BE2C (cell line): Measurements from ENCODE around the gene EPHA8.
A peak's percentile ranks its signal among the peaks of the same experiment; 100 is the strongest.

Experiments used
- DNase-seq: peaks from one replicate; pipeline ENCODE4 v3.0.0-alpha.2; 2020
- H3K27me3 ChIP-seq: fragments of 250-450 bp; sonication (Bioruptor Pico); 2 replicates; pipeline ENCODE4 v1.5.1; 2020; ENCODE audit warnings: mild to moderate bottlenecking
- H3K36me3 ChIP-seq: fragments of 250-450 bp; sonication (Bioruptor Pico); 2 replicates; pipeline ENCODE4 v1.5.1; 2020; ENCODE audit warnings: mild to moderate bottlenecking
- H3K4me1 ChIP-seq: fragments of 250-450 bp; sonication (Bioruptor Pico); 2 replicates; pipeline ENCODE4 v1.5.1; 2020
- H3K4me3 ChIP-seq: 2 replicates; pipeline ENCODE4 v1.5.1; 2011; ENCODE audit warnings: low read depth, low read length
- H3K9me3 ChIP-seq: fragments of 250-450 bp; sonication (Bioruptor Pico); 2 replicates; pipeline ENCODE4 v1.5.1; 2020
- CTCF ChIP-seq: IDR thresholded peaks from 2 replicates; pipeline ENCODE4 v1.5.1; 2012; ENCODE audit warnings: mild to moderate bottlenecking, low read depth, low read length

Gene EPHA8

GRCh38 chr1:22636927-22637326 lies 73.6 kb downstream of the EPHA8 start:
- no peak for TF ChIP-seq CTCF

GRCh38 chr1:22637907-22638445 lies 74.7 kb downstream of the EPHA8 start:
- Histone ChIP-seq H3K4me1 (no peaks in the 10 kb centered on the region), H3K9me3 (no peaks in the 10 kb centered on the region), H3K36me3 (no peaks in the 10 kb centered on the region), H3K4me3 (no peak overlapping the region), H3K27me3 (no peaks in the 10 kb centered on the region)
- no peak for DNase-seq
- no peak for TF ChIP-seq CTCF

More at GRCh38 chr1:22636927-22637326, 73.6 kb downstream of the EPHA8 start:
- DNase-seq = no peak
- H3K9me3 ChIP-seq = no peaks in the 10 kb centered on the region
- H3K4me3 ChIP-seq = no peak overlapping the region
- H3K4me1 ChIP-seq = no peaks in the 10 kb centered on the region
- no peaks in the 10 kb centered on the region for H3K36me3 ChIP-seq
- no peaks in the 10 kb centered on the region for H3K27me3 ChIP-seq

GRCh38 chr1:22638476-22639234 lies 75.4 kb downstream of the EPHA8 start:
- no peaks in the 10 kb centered on the region for H3K4me1 ChIP-seq

GRCh38 chr1:22639286-22639685 lies 76.0 kb downstream of the EPHA8 start:
- H3K4me1 ChIP-seq = no peaks in the 10 kb centered on the region
- no peaks in the 10 kb centered on the region for H3K36me3 ChIP-seq
- H3K9me3 ChIP-seq = no peaks in the 10 kb centered on the region
- no peaks in the 10 kb centered on the region for H3K27me3 ChIP-seq
- H3K4me3 ChIP-seq = no peak overlapping the region
- TF ChIP-seq CTCF = no peak
- no peak for DNase-seq

More at GRCh38 chr1:22638476-22639234, 75.4 kb downstream of the EPHA8 start:
- TF ChIP-seq CTCF = no peak
- Histone ChIP-seq H3K9me3 (no peaks in the 10 kb centered on the region), H3K27me3 (no peaks in the 10 kb centered on the region), H3K36me3 (no peaks in the 10 kb centered on the region), H3K4me3 (no peak overlapping the region)
- no peak for DNase-seq

- H3K27me3 ChIP-seq = no peaks in the 10 kb centered on the region
- H3K4me3 ChIP-seq = no peak overlapping the region
- H3K4me1 ChIP-seq = no peaks in the 10 kb centered on the region
- TF ChIP-seq CTCF = no peak
- no peak for DNase-seq
- H3K9me3 ChIP-seq = no peaks in the 10 kb centered on the region
- H3K36me3 ChIP-seq = no peaks in the 10 kb centered on the region
These were observed 78.0 kb downstream of the EPHA8 start for GRCh38 chr1:22641247-22641646.

- peak; percentile 75 for DNase-seq
- Histone ChIP-seq H3K4me1 (no peaks in the 10 kb centered on the region), H3K4me3 (no peak overlapping the region), H3K27me3 (no peaks in the 10 kb centered on the region), H3K36me3 (no peaks in the 10 kb centered on the region), H3K9me3 (no peaks in the 10 kb centered on the region)
- TF ChIP-seq CTCF = peak; percentile 70
These were observed 78.8 kb downstream of the EPHA8 start for GRCh38 chr1:22641906-22642636.
